OCI-LY7 (cell line): Measurements from ENCODE around the gene ADCK2. TPM values are rescaled to one million over a fixed set of nuclear protein-coding genes. Genes with fewer than 3 reads are reported as not detected.

Experiments used
- BruUV-seq: library from RNA; stranded (reverse); fragments of 400-500 nt; replicated peaks from 2 replicates; lab custom pipeline; 2021; lab: Mats Ljungman, UMichigan
- CTCF ChIA-PET: fragments of 300-600 bp; sonication (Branson Sonifier 250); formaldehyde crosslinking; loops from one replicate; lab custom pipeline; 2022; ENCODE audit warnings: antibody characterized with exemption; ENCODE audit not compliant: unreplicated experiment; lab: Charles Lee
- POLR2A ChIA-PET: fragments of 300-600 bp; sonication (Branson Sonifier 250); formaldehyde crosslinking; loops from one replicate; lab custom pipeline; 2022; ENCODE audit warnings: antibody characterized with exemption; lab: Charles Lee
- DNase-seq: peaks from one replicate; pipeline ENCODE4 v3.0.0-alpha.2; 2015; ENCODE audit warnings: low spot score
- H2AFZ ChIP-seq: fragments of 200-600 bp; sonication (generic), shearing (Covaris generic); 2 replicates; pipeline ENCODE4 v1.6.1; 2014; ENCODE audit warnings: mild to moderate bottlenecking, antibody characterized with exemption, low read length, moderate library complexity
- H3K27ac ChIP-seq: fragments of 200-600 bp; sonication (generic); 2 replicates; pipeline ENCODE4 v1.5.1; 2014; ENCODE audit warnings: mixed run types, low read depth, mild to moderate bottlenecking, moderate library complexity, low read length, inconsistent platforms; ENCODE audit not compliant: poor library complexity, severe bottlenecking
- H3K36me3 ChIP-seq: fragments of 200-600 bp; sonication (generic); 2 replicates; pipeline ENCODE4 v1.6.1; 2014; ENCODE audit warnings: mild to moderate bottlenecking, antibody characterized with exemption, low read length, moderate library complexity, mixed read lengths; ENCODE audit not compliant: insufficient read depth
- H3K4me1 ChIP-seq: fragments of 200-600 bp; sonication (generic); 2 replicates; pipeline ENCODE4 v1.5.1; 2014; ENCODE audit warnings: mild to moderate bottlenecking, low read length; ENCODE audit not compliant: insufficient read depth, poor library complexity, severe bottlenecking
- H3K4me2 ChIP-seq: fragments of 200-600 bp; sonication (generic); 2 replicates; pipeline ENCODE4 v1.6.1; 2014; ENCODE audit warnings: mild to moderate bottlenecking, low read length
- H3K4me3 ChIP-seq: fragments of 200-600 bp; sonication (generic); 2 replicates; pipeline ENCODE4 v1.5.1; 2014; ENCODE audit warnings: mild to moderate bottlenecking, low read depth, low read length; ENCODE audit not compliant: poor library complexity, severe bottlenecking
- H3K79me2 ChIP-seq: fragments of 200-600 bp; sonication (generic); 2 replicates; pipeline ENCODE4 v1.6.1; 2016; ENCODE audit warnings: low read depth, mild to moderate bottlenecking, low read length, moderate library complexity, mixed read lengths; ENCODE audit not compliant: insufficient read depth
- H3K9me2 ChIP-seq: fragments of 200-600 bp; sonication (generic); 2 replicates; pipeline ENCODE4 v1.6.1; 2016; ENCODE audit warnings: mild to moderate bottlenecking, low read length, mixed read lengths; ENCODE audit not compliant: insufficient read depth
- H3K9me3 ChIP-seq: fragments of 200-600 bp; sonication (generic); 2 replicates; pipeline ENCODE4 v1.6.1; 2014; ENCODE audit warnings: mild to moderate bottlenecking, mixed run types, low read length, mixed read lengths
- H4K20me1 ChIP-seq: fragments of 200-600 bp; sonication (generic); 2 replicates; pipeline ENCODE4 v1.6.1; 2014; ENCODE audit warnings: mild to moderate bottlenecking, antibody characterized with exemption, low read length, moderate library complexity, mixed read lengths; ENCODE audit not compliant: insufficient read depth
- EZH2phosphoT487 ChIP-seq: fragments of 200-600 bp; sonication (generic); IDR thresholded peaks from 2 replicates; pipeline ENCODE4 v1.6.1; 2018; ENCODE audit warnings: low read depth, borderline replicate concordance, mild to moderate bottlenecking, mixed run types, antibody characterized with exemption, low read length, moderate library complexity, mixed read lengths
- intact Hi-C: fragments of 100-400 bp; cut with micrococcal nuclease; formaldehyde crosslinking; loops from one replicate; pipeline ENCODE4 v1.10.0; 2022; ENCODE audit not compliant: unreplicated experiment
- total RNA-seq, 2 experiments: library from RNA; depleted of rRNA in 1 of 2; stranded (reverse); fragments of >200 nt in 1 of 2; shearing (Covaris generic) in 1 of 2; gene quantifications; 2 replicates each; pipeline ENCODE4 v1.2.3, GENCODE V29; 2014 to 2022
- TF ChIP-seq, protein P1 (sequence below): fragments of 200-600 bp; sonication (generic); conservative IDR thresholded peaks from 2 replicates; pipeline ENCODE4 v1.5.1; 2014; ENCODE audit warnings: mild to moderate bottlenecking, antibody characterized with exemption, low read length, moderate library complexity, mixed read lengths

Gene ADCK2
- total RNA-seq, 2 experiments from 2014 or later = 45.8 to 60.2 TPM

DNA sequence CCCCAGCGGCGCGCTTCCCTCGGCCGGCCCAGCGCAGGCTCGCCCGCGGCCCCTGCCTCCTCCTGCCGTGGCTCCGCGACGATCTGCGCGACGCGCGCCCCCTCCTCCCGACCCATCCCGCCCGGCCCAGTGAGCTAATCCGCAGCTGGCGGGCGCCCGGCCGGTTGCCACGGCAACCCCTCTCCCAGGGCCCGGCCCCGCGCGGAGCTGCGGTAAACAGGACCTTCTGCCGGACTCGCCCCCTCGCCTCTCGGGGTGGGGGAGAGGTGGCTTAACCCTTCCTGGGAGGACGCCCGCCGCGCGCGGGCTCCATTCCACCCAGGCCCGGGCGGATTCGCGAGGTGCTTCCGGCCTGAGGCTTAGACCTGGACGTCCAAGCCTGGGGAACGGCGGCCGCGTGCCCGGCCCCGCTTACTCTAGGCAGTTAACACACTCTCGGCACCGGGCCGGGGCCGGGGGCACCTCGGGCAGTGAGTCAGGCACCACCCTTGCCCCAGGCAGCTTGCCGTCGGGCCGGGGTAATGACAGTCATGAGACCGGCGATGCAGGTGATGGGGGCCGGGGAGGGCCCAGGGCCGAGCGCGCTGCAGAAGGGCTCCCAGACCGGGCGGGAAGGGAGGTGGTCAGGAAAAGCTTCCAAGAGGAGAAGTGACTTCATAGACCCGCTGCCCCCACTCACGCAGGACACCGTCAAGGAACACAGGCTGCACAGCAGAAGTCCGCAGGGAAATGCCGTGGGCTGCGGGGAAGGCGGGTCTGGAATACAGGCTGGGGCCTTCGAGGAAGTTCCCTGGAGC lies 31.8 kb upstream of the ADCK2 start, which contains the start of gene DENND2A:
TSS of gene DENND2A (minus strand) at position 87 of the 797 bp plus-strand sequence. CDS start 38,416 bp downstream, outside the sequence.
- H3K27ac ChIP-seq = no peak within 1 kb of the TSS
- DNase-seq = no peak
- CTCF ChIA-PET = no interaction called here
- no peaks in the 10 kb centered on the region for H3K9me3 ChIP-seq
- BruUV-seq = no TSS peak
- no peak within 1 kb of the TSS for H3K4me3 ChIP-seq
- no peak for TF ChIP-seq EZH2phosphoT487
- TF ChIP-seq, protein P1, sequence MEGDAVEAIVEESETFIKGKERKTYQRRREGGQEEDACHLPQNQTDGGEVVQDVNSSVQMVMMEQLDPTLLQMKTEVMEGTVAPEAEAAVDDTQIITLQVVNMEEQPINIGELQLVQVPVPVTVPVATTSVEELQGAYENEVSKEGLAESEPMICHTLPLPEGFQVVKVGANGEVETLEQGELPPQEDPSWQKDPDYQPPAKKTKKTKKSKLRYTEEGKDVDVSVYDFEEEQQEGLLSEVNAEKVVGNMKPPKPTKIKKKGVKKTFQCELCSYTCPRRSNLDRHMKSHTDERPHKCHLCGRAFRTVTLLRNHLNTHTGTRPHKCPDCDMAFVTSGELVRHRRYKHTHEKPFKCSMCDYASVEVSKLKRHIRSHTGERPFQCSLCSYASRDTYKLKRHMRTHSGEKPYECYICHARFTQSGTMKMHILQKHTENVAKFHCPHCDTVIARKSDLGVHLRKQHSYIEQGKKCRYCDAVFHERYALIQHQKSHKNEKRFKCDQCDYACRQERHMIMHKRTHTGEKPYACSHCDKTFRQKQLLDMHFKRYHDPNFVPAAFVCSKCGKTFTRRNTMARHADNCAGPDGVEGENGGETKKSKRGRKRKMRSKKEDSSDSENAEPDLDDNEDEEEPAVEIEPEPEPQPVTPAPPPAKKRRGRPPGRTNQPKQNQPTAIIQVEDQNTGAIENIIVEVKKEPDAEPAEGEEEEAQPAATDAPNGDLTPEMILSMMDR = no peak
- no peak within 1 kb of the TSS for H3K4me2 ChIP-seq
- peaks cover 5% of the 10 kb centered on the region for H3K4me1 ChIP-seq
- POLR2A ChIA-PET = no interaction called here
- H2AFZ ChIP-seq = no peak within 1 kb of the TSS
- no peaks in the 10 kb centered on the region for H3K79me2 ChIP-seq
- H3K36me3 ChIP-seq = no peaks in the 10 kb centered on the region
- intact Hi-C loops = no loop called here
- no peaks in the 10 kb centered on the region for H3K9me2 ChIP-seq
- no peaks in the 10 kb centered on the region for H4K20me1 ChIP-seq

DNA sequence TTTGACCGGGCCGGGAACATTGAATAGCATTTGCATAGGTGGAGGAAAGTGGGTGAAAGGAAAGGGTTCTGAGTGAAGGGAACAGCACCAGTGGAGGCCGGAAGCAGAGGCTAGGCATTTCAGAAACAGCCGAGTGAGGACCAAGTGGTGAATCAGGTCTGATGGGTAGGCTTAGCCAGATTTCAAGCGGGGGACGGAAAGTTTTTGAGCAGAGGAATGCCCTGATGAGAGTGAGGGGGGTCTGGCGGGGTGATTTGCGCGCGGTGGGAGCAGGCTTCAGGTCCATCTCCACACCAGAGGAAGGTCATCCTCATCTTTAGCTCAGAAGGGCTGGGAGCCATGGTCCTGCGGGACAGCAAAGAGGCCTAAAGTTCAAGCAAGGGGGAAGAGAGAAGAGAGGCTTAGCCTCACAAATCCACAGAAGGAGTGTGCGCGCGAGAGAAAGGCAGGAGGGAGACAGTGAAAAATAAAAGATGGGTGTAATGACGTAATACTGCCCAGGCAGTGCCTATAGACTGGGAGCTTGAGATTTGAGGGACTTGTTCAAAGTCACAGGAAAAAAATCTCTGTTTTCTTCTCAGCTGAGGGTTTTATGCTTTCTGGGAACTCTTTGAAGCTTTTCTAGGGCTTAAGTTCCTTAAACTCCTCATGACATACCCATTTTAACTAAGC lies 31.1 kb upstream of the ADCK2 start:
- H3K4me2 ChIP-seq = no peak overlapping the region
- DNase-seq = no peak

More for the DNA sequence above, 31.1 kb upstream of the ADCK2 start:
- Histone ChIP-seq H3K9me3 (no peaks in the 10 kb centered on the region), H3K79me2 (no peaks in the 10 kb centered on the region), H3K27ac (no peak overlapping the region), H3K4me3 (no peak overlapping the region), H2AFZ (no peak overlapping the region), H3K4me1 (peaks cover 5% of the 10 kb centered on the region), H3K36me3 (no peaks in the 10 kb centered on the region), H4K20me1 (no peaks in the 10 kb centered on the region), H3K9me2 (no peaks in the 10 kb centered on the region)
- ChIA-PET CTCF (interaction anchor here (0.6 kb wide), 1 partner anchor 290 kb away, joined by 4 read pairs; no protein-coding TSS in a partner anchor), POLR2A (interaction anchor here (0.6 kb wide), 1 partner anchor 154 kb away, joined by 4 read pairs; no protein-coding TSS in a partner anchor)
- BruUV-seq = no TSS peak
- intact Hi-C loops = no loop called here
- no peak for TF ChIP-seq EZH2phosphoT487
- TF ChIP-seq, protein P1 = no peak
